ENCODE measurements around the gene PRR5L. TPM values are rescaled to one million over a fixed set of nuclear protein-coding genes. Genes with fewer than 3 reads are reported as not detected.

Gene PRR5L
- 1 to 10 TPM; 3.3 to 4.8 TPM for total RNA-seq

GRCh38 chr11:36295926-36296325 lies at the start of gene PRR5L:
Gene PRR5L (plus strand): TSS chr11:36296288. CDS start chr11:36401122, 104,834 bp downstream.

GRCh38 chr11:36289226-36289852 lies 6.7 kb upstream of the PRR5L start, which contains the start of gene COMMD9:
Gene COMMD9 (minus strand): TSS chr11:36289424. CDS start chr11:36289412, 12 bp downstream.

GRCh38 chr11:36509694-36510593 lies 213.9 kb downstream of the PRR5L start, which contains the start of gene TRAF6:
Gene TRAF6 (minus strand): TSS chr11:36510272. CDS start chr11:36501515, 8,757 bp downstream.

Other genes with a start within 250 kb of the PRR5L start
- gene COMMD9, start 6.9 kb upstream of the PRR5L start, total RNA-seq: 10 to 100 TPM; 40.3 to 43.2 TPM
- 10 to 100 TPM; 13.0 to 13.4 TPM for gene TRAF6, start 214.0 kb downstream of the PRR5L start, total RNA-seq